ENCODE measurements around the gene BTK. TPM values are rescaled to one million over a fixed set of nuclear protein-coding genes. Genes with fewer than 3 reads are reported as not detected.

The BTK gene
- total and polyA plus RNA-seq, 9 of the 15 experiments (the other 6 are each of a cell fraction or from before 2014, with no cell fraction given): 14.9 to 93.4 (median 65.2) TPM

- no peak for FAIRE-seq
- peaks cover 8% of the 10 kb centered on the region; the same call in 2 of the 3 replicates for H3K36me3 ChIP-seq (ENCODE audit: control insufficient read depth, insufficient read depth, low read length)
- no TSS peak for BruUV-seq (replicated peaks)
- H3K27me3 ChIP-seq (ENCODE audit: control insufficient read depth in 2 of 2, insufficient read depth in 2 of 2, low read length in 2 of 2): no peaks in the 10 kb centered on the region
- H3K4me2 ChIP-seq (ENCODE audit: insufficient read depth, low read length): peak overlapping the region; percentile 92
- H3K4me3 ChIP-seq: peak overlapping the region; percentile 57
- H3K9me3 ChIP-seq (replicated peaks; ENCODE audit: control insufficient read depth, insufficient read depth, low read depth, low read length): no peaks in the 10 kb centered on the region
- H3K9me1 ChIP-seq (ENCODE audit: control insufficient read depth, insufficient read depth, low read length): no peaks in the 10 kb centered on the region
- CTCF ChIA-PET (ENCODE audit: low intra/inter-chr PET ratio): no interaction called here
- peak in 2 of 4 experiments; percentile 27 to 56 for DNase-seq (ENCODE audit: extremely low read depth in 1 of 4, low spot score in 3 of 4)
- intact Hi-C loops (cut with micrococcal nuclease) (no loop called here), in situ Hi-C loops (cut with MboI) (no loop called here)
- H3K27ac ChIP-seq (ENCODE audit: extremely low read depth, low read depth, low read length): peak overlapping the region; percentile 92
- H2AFZ ChIP-seq (ENCODE audit: low read depth, low read length): peak overlapping the region; percentile 82
- H3K9ac ChIP-seq (ENCODE audit: insufficient read depth in 1 of 2, low read depth in 2 of 2, low read length in 2 of 2): peak overlapping the region; percentile 92 to 95
- POLR2A ChIA-PET: interaction anchor here (0.6 to 1.5 kb wide), 2 partner anchors 16 to 23 kb away, joined by 5 to 6 read pairs; no protein-coding TSS in a partner anchor
- no peaks in the 10 kb centered on the region for H4K20me1 ChIP-seq (replicated peaks; ENCODE audit: control insufficient read depth, insufficient read depth, low read length)
- H3K79me2 ChIP-seq (ENCODE audit: control insufficient read depth, insufficient read depth, low read length): peaks cover 76% of the 10 kb centered on the region
- H3K4me1 ChIP-seq (replicated peaks in 1 of 2; ENCODE audit: control insufficient read depth in 2 of 2, insufficient read depth in 2 of 2, low read length in 2 of 2): peaks cover 4 to 17% of the 10 kb centered on the region in 2 experiments
- peak; percentile 4; the same call in 2 of the 3 replicates for ATAC-seq
- WGBS (ENCODE audit: insufficient coverage, low coverage, missing lambda C conversion rate): 0% methylated on average over 6 of the region's 6 CpGs
- TF ChIP-seq NFE2 (IDR thresholded peaks at IDR 0.05; ENCODE audit: low read depth) (peak; percentile 60), DPF2 (IDR thresholded peaks at IDR 0.05) (peak; percentile 39), ZNF175 (CRISPR knock-in tag; IDR thresholded peaks at IDR 0.05; ENCODE audit: low read depth) (0 out of 2 replicates have a peak, but pooled peaks have one; percentile 13), ZNF263 (CRISPR knock-in tag; IDR thresholded peaks at IDR 0.05; ENCODE audit: borderline replicate concordance) (no peak), NR2C1 (IDR thresholded peaks at IDR 0.05) (no peak), NR2C1 (tag; IDR thresholded peaks at IDR 0.05) (0 out of 2 replicates have a peak, but pooled peaks have one; percentile 0), TEAD2 (tag; IDR thresholded peaks at IDR 0.05) (no peak), C11orf30 (IDR thresholded peaks at IDR 0.05; ENCODE audit: low read depth) (peak; percentile 55; the same call in 1 of the 2 replicates), STAT5A (IDR thresholded peaks at IDR 0.05; ENCODE audit: borderline replicate concordance, low read length) (peak; percentile 39; the same call in 1 of the 2 replicates), JUND (IDR thresholded peaks at IDR 0.05; ENCODE audit: borderline replicate concordance, low read depth, low read length) (0 out of 2 replicates have a peak, but pooled peaks have one; percentile 5), JUND (tag; IDR thresholded peaks at IDR 0.05; ENCODE audit: borderline replicate concordance, low read depth, low read length) (no peak), ETV1 (tag; conservative IDR thresholded peaks at IDR 0.05; ENCODE audit: low read depth) (no peak), NCOA1 (IDR thresholded peaks at IDR 0.05; ENCODE audit: low read depth) (no peak), ZNF561 (CRISPR knock-in tag; conservative IDR thresholded peaks at IDR 0.05) (no peak), HDAC2 (IDR thresholded peaks at IDR 0.05) (0 out of 2 replicates have a peak, but pooled peaks have one; percentile 0), MAFF (IDR thresholded peaks at IDR 0.05; ENCODE audit: low read length) (peak; percentile 38; the same call in 1 of the 2 replicates), NFE2L1 (tag; IDR thresholded peaks at IDR 0.05; ENCODE audit: borderline replicate concordance, low read depth) (peak; percentile 5; the same call in 1 of the 2 replicates), ZNF316 (IDR thresholded peaks at IDR 0.05) (peak; percentile 50; the same call in 1 of the 2 replicates), NCOR1 (IDR thresholded peaks at IDR 0.05) (peak; percentile 42; the same call in 1 of the 2 replicates), ATF3 (IDR thresholded peaks at IDR 0.05) (peak; percentile 1; the same call in 1 of the 2 replicates), ATF3 (CRISPR knock-in tag; conservative IDR thresholded peaks at IDR 0.05) (no peak), NR2C2 (CRISPR knock-in tag; IDR thresholded peaks at IDR 0.05) (no peak), NR2C2 (tag; IDR thresholded peaks at IDR 0.05) (peak; percentile 70; the same call in 1 of the 2 replicates), ZC3H4 (CRISPR knock-in tag; IDR thresholded peaks at IDR 0.05; ENCODE audit: borderline replicate concordance) (no peak)
Measured at GRCh38 chrX:101386542-101386885, 523 bp upstream of the BTK start.
